Spleen (tissue), 7 donors: Measurements from ENCODE around the gene RIT1.

Source experiments
- CTCF ChIP-seq, 11 experiments: fragments of 200-600 bp in 7 of 11; fragments of 450-650 bp in 4 of 11; sonication (generic) in 4 of 11; IDR thresholded peaks in 8 of 11; conservative IDR thresholded peaks in 3 of 11; 1 replicate in 7 of 11; 2 replicates in 4 of 11; pipeline versions ENCODE4 v1.4.0 to v1.8.0; 2016 to 2021; ENCODE audit warnings: antibody characterized with exemption in 11 of 11, inconsistent platforms in 4 of 11, mild to moderate bottlenecking in 1 of 11
- POLR2A ChIP-seq, 3 donors: fragments of 450-650 bp; IDR thresholded peaks; one replicate each; pipeline ENCODE4 v1.5.1; 2017; ENCODE audit warnings: antibody characterized with exemption in 3 of 3, mild to moderate bottlenecking in 1 of 3
- POLR2AphosphoS5 ChIP-seq, 3 donors: sonication (generic); formaldehyde crosslinking; IDR thresholded peaks; one replicate each; pipeline ENCODE4 v1.5.1; 2017; ENCODE audit warnings: antibody characterized with exemption in 3 of 3
- donor health status: DM: no; HTN: no; CAD: no; lungs with moderate emphysema.
- donor health status: DM: no; HTN: no; CAD: no.
- donor health status: DM: no; HTN: no; CAD: no.

- TF ChIP-seq CTCF (IDR thresholded peaks at IDR 0.05 in 8 of 11, conservative IDR thresholded peaks at IDR 0.05 in 3 of 11), result no peak
- no peak for TF ChIP-seq POLR2A (IDR thresholded peaks at IDR 0.05)
- TF ChIP-seq POLR2AphosphoS5 (IDR thresholded peaks at IDR 0.05), result peak in 2 of 3 donors; percentile 13 to 69
These were observed 41.3 kb upstream of the RIT1 start for GRCh38 chr1:155952505-155952890.
